IMR-90 (cell line): ENCODE data around the gene GNAI2.

Experiments
- CEBPB ChIP-seq: IDR thresholded peaks from 2 replicates; pipeline ENCODE4 v1.6.1; 2012; ENCODE audit warnings: low read depth, low read length, improper control_type of control experiment
- CHD1 ChIP-seq: IDR thresholded peaks from 2 replicates; pipeline ENCODE4 v1.6.1; 2012; ENCODE audit warnings: low read depth, low read length, improper control_type of control experiment
- FOS ChIP-seq: fragments of 150-350 bp; IDR thresholded peaks from 2 replicates; pipeline ENCODE4 v1.6.1; 2016; ENCODE audit warnings: low read depth, low read length
- MAFK ChIP-seq: IDR thresholded peaks from 2 replicates; pipeline ENCODE4 v1.6.1; 2012; ENCODE audit warnings: low read depth, low read length, improper control_type of control experiment
- MAZ ChIP-seq: IDR thresholded peaks from 2 replicates; pipeline ENCODE4 v1.6.1; 2012; ENCODE audit warnings: low read depth, mild to moderate bottlenecking, low read length, improper control_type of control experiment, moderate library complexity, borderline replicate concordance
- MXI1 ChIP-seq: IDR thresholded peaks from 2 replicates; pipeline ENCODE4 v1.6.1; 2012; ENCODE audit warnings: low read depth, mild to moderate bottlenecking, low read length, moderate library complexity, borderline replicate concordance
- POLR2A ChIP-seq: IDR thresholded peaks from 2 replicates; pipeline ENCODE4 v1.6.1; 2012; ENCODE audit warnings: mild to moderate bottlenecking, low read depth, low read length
- RAD21 ChIP-seq: IDR thresholded peaks from 2 replicates; pipeline ENCODE4 v1.6.1; 2012; ENCODE audit warnings: low read length, improper control_type of control experiment
- RFX5 ChIP-seq: IDR thresholded peaks from 2 replicates; pipeline ENCODE4 v1.8.0; 2012; ENCODE audit warnings: low read depth, mild to moderate bottlenecking, low read length, moderate library complexity
- SMC3 ChIP-seq: fragments of 150-350 bp; IDR thresholded peaks from 2 replicates; pipeline ENCODE4 v1.6.1; 2016; ENCODE audit warnings: low read depth, mild to moderate bottlenecking, antibody characterized with exemption, low read length, moderate library complexity
- TF ChIP-seq, protein P1 (sequence below): conservative IDR thresholded peaks from 2 replicates; pipeline ENCODE4 v1.5.1; 2012; ENCODE audit warnings: mild to moderate bottlenecking, low read depth, low read length, improper control_type of control experiment

DNA sequence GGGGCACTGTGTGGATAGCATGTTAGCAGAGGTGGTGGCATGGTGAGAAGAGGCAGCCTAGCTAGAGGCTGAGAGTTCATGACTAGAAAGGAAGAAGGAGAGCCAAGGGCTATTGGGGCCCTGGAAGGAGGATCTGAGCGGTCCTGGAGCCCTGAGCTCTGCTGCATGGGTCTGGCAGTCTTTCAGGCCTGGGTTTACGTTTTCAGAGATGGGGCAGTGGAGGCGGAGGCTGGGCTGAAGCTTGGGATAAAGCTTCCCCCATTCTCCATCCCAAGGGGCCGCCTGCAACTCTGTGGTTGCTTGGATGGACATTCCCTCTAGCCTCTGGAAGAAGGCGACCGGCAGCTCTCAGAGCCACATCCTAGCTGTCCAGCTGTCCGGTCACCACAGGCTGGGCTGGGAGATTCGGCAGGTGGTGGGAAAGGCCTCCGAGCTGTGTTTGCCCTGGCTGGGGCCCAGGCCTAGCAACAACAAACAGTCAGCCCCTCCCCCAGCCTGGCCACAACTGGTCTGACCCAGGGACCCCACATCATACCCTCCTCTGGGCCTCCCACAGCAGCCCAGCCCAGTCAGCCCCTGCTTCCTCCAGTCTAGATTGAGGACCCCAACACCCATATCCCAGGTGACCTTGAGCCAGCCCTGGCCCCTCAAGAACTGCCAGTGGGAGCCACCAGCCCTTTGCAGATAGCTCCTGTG lies 32.7 kb upstream of the GNAI2 start:
- TF ChIP-seq, protein P1, sequence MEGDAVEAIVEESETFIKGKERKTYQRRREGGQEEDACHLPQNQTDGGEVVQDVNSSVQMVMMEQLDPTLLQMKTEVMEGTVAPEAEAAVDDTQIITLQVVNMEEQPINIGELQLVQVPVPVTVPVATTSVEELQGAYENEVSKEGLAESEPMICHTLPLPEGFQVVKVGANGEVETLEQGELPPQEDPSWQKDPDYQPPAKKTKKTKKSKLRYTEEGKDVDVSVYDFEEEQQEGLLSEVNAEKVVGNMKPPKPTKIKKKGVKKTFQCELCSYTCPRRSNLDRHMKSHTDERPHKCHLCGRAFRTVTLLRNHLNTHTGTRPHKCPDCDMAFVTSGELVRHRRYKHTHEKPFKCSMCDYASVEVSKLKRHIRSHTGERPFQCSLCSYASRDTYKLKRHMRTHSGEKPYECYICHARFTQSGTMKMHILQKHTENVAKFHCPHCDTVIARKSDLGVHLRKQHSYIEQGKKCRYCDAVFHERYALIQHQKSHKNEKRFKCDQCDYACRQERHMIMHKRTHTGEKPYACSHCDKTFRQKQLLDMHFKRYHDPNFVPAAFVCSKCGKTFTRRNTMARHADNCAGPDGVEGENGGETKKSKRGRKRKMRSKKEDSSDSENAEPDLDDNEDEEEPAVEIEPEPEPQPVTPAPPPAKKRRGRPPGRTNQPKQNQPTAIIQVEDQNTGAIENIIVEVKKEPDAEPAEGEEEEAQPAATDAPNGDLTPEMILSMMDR: no peak
- TF ChIP-seq MAFK (no peak), CEBPB (no peak), POLR2A (no peak), MAZ (no peak), SMC3 (no peak), FOS (no peak), RAD21 (no peak), CHD1 (no peak), RFX5 (no peak), MXI1 (no peak)
